Loucy (cell line): Measurements from ENCODE around the gene NDUFB7.

ENCODE experiments used
- H2AFZ ChIP-seq: fragments of 200-600 bp; sonication (generic); 2 replicates; pipeline ENCODE4 v1.6.0; 2016; ENCODE audit warnings: antibody characterized with exemption, mild to moderate bottlenecking, low read length, moderate library complexity
- H3F3A ChIP-seq: fragments of 200-600 bp; 2 replicates; pipeline ENCODE4 v1.6.0; 2016; ENCODE audit warnings: antibody characterized with exemption, low read depth, mild to moderate bottlenecking
- H3K27me3 ChIP-seq: fragments of 200-600 bp; sonication (generic); 2 replicates; pipeline ENCODE4 v1.6.1; 2014; ENCODE audit warnings: low read length, mild to moderate bottlenecking; ENCODE audit not compliant: insufficient read depth, poor library complexity, severe bottlenecking
- H3K36me3 ChIP-seq: fragments of 200-600 bp; sonication (generic); 2 replicates; pipeline ENCODE4 v1.6.1; 2016; ENCODE audit warnings: low read length; ENCODE audit not compliant: insufficient read depth
- H3K4me1 ChIP-seq: fragments of 200-600 bp; sonication (generic); 2 replicates; pipeline ENCODE4 v1.5.1; 2014; ENCODE audit warnings: low read length, mild to moderate bottlenecking; ENCODE audit not compliant: insufficient read depth, poor library complexity, severe bottlenecking
- H3K4me2 ChIP-seq: fragments of 200-600 bp; sonication (generic); 2 replicates; pipeline ENCODE4 v1.6.0; 2014; ENCODE audit warnings: antibody characterized with exemption, low read length, low read depth, mild to moderate bottlenecking; ENCODE audit not compliant: poor library complexity, severe bottlenecking
- H3K4me3 ChIP-seq: fragments of 200-600 bp; sonication (generic); 2 replicates; pipeline ENCODE4 v1.5.1; 2014; ENCODE audit warnings: low read length, mild to moderate bottlenecking, mixed read lengths; ENCODE audit not compliant: poor library complexity, severe bottlenecking
- H3K79me2 ChIP-seq: fragments of 200-600 bp; sonication (generic); 2 replicates; pipeline ENCODE4 v1.6.1; 2014; ENCODE audit warnings: low read length; ENCODE audit not compliant: insufficient read depth
- H3K9ac ChIP-seq: fragments of 200-600 bp; sonication (generic); 2 replicates; pipeline ENCODE4 v1.6.0; 2014; ENCODE audit warnings: mild to moderate bottlenecking, low read depth, low read length, moderate library complexity; ENCODE audit not compliant: poor library complexity, severe bottlenecking
- H3K9me2 ChIP-seq: fragments of 200-600 bp; sonication (generic); replicated peaks from 2 replicates; pipeline ENCODE4 v1.6.1; 2016; ENCODE audit warnings: low read depth, low read length, mixed read lengths
- H3K9me3 ChIP-seq: fragments of 200-600 bp; sonication (generic); 2 replicates; pipeline ENCODE4 v1.6.1; 2014; ENCODE audit warnings: mild to moderate bottlenecking, antibody characterized with exemption, low read length, low read depth; ENCODE audit not compliant: insufficient read depth
- H4K20me1 ChIP-seq: fragments of 200-600 bp; sonication (generic); 2 replicates; pipeline ENCODE4 v1.6.0; 2014; ENCODE audit warnings: antibody characterized with exemption, low read length, mild to moderate bottlenecking; ENCODE audit not compliant: insufficient read depth, poor library complexity, severe bottlenecking
- CTCF ChIP-seq: fragments of 200-600 bp; sonication (generic); conservative IDR thresholded peaks from 2 replicates; pipeline ENCODE4 v1.5.1; 2014; ENCODE audit warnings: mild to moderate bottlenecking, antibody characterized with exemption, low read length
- EZH2phosphoT487 ChIP-seq: fragments of 200-600 bp; IDR thresholded peaks from 2 replicates; pipeline ENCODE4 v1.6.1; 2018; ENCODE audit warnings: antibody characterized with exemption, mild to moderate bottlenecking, moderate library complexity, borderline replicate concordance

NDUFB7 gene

GRCh38 chr19:14582894-14583340, 11.1 kb upstream of the NDUFB7 start, which contains the start of gene CLEC17A:
Gene CLEC17A, plus strand, starts transcription at chr19:14583084. Its CDS starts 77 bp downstream, at chr19:14583161.
- Histone ChIP-seq H3K4me1 (peaks cover under 1% of the 10 kb centered on the region), H3K9me3 (no peaks in the 10 kb centered on the region), H3K79me2 (no peaks in the 10 kb centered on the region), H3K4me2 (no peak within 1 kb of the TSS), H3K27me3 (no peaks in the 10 kb centered on the region), H4K20me1 (no peaks in the 10 kb centered on the region), H2AFZ (no peak within 1 kb of the TSS), H3F3A (no peaks in the 10 kb centered on the region), H3K9ac (no peak within 1 kb of the TSS), H3K4me3 (no peak within 1 kb of the TSS), H3K36me3 (no peaks in the 10 kb centered on the region), H3K9me2 (no peaks in the 10 kb centered on the region)
- no peak for TF ChIP-seq CTCF
- no peak for TF ChIP-seq EZH2phosphoT487

- no peak overlapping the region for H2AFZ ChIP-seq
- no peak overlapping the region for H3K4me3 ChIP-seq
- TF ChIP-seq EZH2phosphoT487 (no peak), CTCF (no peak)
- peaks cover 3% of the 10 kb centered on the region for H3K4me1 ChIP-seq
- H3K9me2 ChIP-seq, result no peaks in the 10 kb centered on the region
- H3K4me2 ChIP-seq, result no peak overlapping the region
- no peaks in the 10 kb centered on the region for H3K36me3 ChIP-seq
- H4K20me1 ChIP-seq, result no peaks in the 10 kb centered on the region
- no peaks in the 10 kb centered on the region for H3K9me3 ChIP-seq
- no peaks in the 10 kb centered on the region for H3K79me2 ChIP-seq
- H3F3A ChIP-seq, result no peaks in the 10 kb centered on the region
- no peaks in the 10 kb centered on the region for H3K27me3 ChIP-seq
- no peak overlapping the region for H3K9ac ChIP-seq
Measured at GRCh38 chr19:14580623-14581237, 8.9 kb upstream of the NDUFB7 start.

GRCh38 chr19:14577885-14578427, 6.1 kb upstream of the NDUFB7 start:
- no peak overlapping the region for H3K9ac ChIP-seq
- no peaks in the 10 kb centered on the region for H3K27me3 ChIP-seq
- H3K4me3 ChIP-seq, result no peak overlapping the region
- H3K79me2 ChIP-seq, result no peaks in the 10 kb centered on the region
- H3K9me2 ChIP-seq, result no peaks in the 10 kb centered on the region
- no peaks in the 10 kb centered on the region for H3K36me3 ChIP-seq
- H3F3A ChIP-seq, result no peaks in the 10 kb centered on the region
- H3K4me2 ChIP-seq, result no peak overlapping the region
- H3K9me3 ChIP-seq, result no peaks in the 10 kb centered on the region
- H3K4me1 ChIP-seq, result peaks cover 3% of the 10 kb centered on the region
- TF ChIP-seq CTCF (no peak), EZH2phosphoT487 (no peak)
- H4K20me1 ChIP-seq, result no peaks in the 10 kb centered on the region
- no peak overlapping the region for H2AFZ ChIP-seq
